GM19328 (cell line): ENCODE results near the gene CRKL.
"Not testable (repeated sequence)": the region's sequence is repeated elsewhere in the genome, so short reads cannot be mapped to it uniquely, and the experiment has no call there.

ENCODE experiments used
- ATAC-seq: cut with Tn5 transposase; IDR thresholded peaks from one replicate; pipeline ENCODE4 v1.9.1; 2021; ENCODE audit warnings: mild to moderate bottlenecking, moderate library complexity; ENCODE audit not compliant: unreplicated experiment

Gene CRKL

GRCh38 chr22:20933910-20934309 is 16.7 kb downstream of the CRKL start:
- ATAC-seq, result no peak

- ATAC-seq, result not testable (repeated sequence)
These were observed 17.8 kb downstream of the CRKL start for GRCh38 chr22:20935049-20935448.

GRCh38 chr22:20935780-20936539 is 18.8 kb downstream of the CRKL start:
- not testable (repeated sequence) for ATAC-seq

DNA sequence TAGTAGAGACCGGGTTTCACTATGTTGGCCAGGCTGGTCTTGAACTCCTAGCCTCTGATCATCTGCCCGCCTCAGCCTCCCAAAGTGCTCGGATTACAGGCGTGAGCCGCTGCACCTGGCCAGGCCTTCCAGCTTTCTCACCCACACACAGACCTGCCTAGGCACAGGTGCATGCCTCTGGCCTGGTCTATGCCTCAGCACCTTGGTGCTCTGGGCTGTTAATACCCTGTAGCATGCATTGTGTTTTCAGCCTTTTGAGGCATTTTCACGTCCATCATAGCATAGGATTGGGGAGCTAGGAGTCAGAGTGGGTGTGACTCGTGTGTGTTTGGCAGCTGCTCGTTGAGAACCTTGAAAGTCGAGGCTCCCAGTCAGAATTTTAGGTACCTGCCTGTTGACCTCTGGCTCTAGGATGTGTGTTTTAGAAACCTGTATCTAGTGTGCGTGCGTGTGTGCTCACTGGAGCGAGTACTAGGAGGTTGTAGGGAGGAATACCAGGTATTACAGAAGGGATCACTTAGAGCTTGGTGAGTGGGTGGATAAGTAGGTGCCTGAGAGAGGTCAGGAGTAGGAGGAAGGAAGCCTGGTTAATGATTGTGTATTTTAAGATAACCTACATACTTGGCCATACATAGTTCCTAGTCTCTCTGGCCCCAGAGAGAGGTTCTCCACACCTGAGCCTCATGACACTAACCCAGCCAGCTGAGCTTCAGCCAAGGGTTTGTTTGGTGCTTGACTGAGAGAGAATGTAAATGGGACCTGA is 20.0 kb downstream of the CRKL start:
- no peak for ATAC-seq

GRCh38 chr22:20937794-20938671 is 20.8 kb downstream of the CRKL start:
- ATAC-seq, result no peak

- ATAC-seq, result not testable (repeated sequence)
These were observed 22.4 kb downstream of the CRKL start for GRCh38 chr22:20939457-20940185.

DNA sequence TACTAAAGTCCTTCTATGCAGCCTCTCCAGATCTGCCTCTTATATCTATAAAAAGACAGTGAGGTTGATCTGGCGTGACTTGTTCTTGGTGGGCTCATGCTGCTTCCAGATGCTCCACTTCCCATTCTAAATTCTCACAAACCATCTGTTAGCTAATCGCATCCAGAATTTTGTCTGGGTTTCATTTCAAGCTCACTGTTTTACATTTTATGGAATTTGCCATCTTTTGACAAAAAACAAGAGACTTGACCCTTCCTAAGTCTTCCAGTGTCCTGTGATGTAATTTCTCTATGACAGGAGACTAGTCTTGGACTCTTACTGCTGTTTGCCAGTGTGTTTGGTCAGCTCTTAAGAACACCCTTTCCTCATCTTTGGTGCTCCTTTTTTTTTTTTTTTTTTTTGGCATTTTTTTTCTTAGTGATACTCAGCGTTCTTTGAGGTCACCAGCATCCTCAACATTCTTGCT is 23.0 kb downstream of the CRKL start:
- no peak for ATAC-seq

- no peak for ATAC-seq
These were observed 23.7 kb downstream of the CRKL start for GRCh38 chr22:20940904-20941385.

DNA sequence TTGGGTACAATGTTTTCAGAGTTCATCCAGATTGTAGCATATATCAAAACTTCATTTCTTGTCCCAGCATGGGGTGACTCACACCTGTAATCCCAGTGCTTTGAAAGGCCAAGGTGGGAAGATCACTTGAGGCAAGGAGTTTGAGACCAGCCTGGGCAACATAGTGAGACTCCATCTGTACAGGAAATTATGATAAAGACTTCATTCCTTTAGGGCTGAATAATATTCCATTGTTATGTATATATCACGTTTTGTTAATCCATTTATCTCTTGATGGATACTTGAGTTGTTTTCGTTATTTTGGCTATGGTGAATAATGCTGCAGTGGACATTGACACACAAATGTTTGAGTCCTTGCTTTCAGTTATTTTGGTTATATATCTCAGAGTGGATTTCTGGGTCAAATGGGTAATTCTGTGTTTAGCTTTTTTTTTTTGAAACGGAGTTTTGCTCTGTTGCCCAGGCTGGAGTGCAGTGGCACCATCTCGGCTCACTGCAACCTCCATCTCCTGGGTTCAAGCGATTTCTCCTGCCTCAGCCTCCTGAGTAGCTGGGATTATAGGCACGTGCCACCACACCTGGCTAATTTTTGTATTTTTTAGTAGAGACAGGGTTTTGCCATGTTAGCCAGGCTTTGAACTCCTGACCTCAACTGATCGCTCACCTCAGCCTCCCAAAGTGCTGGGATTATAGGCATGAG is 25.1 kb downstream of the CRKL start:
- not testable (repeated sequence) for ATAC-seq

DNA sequence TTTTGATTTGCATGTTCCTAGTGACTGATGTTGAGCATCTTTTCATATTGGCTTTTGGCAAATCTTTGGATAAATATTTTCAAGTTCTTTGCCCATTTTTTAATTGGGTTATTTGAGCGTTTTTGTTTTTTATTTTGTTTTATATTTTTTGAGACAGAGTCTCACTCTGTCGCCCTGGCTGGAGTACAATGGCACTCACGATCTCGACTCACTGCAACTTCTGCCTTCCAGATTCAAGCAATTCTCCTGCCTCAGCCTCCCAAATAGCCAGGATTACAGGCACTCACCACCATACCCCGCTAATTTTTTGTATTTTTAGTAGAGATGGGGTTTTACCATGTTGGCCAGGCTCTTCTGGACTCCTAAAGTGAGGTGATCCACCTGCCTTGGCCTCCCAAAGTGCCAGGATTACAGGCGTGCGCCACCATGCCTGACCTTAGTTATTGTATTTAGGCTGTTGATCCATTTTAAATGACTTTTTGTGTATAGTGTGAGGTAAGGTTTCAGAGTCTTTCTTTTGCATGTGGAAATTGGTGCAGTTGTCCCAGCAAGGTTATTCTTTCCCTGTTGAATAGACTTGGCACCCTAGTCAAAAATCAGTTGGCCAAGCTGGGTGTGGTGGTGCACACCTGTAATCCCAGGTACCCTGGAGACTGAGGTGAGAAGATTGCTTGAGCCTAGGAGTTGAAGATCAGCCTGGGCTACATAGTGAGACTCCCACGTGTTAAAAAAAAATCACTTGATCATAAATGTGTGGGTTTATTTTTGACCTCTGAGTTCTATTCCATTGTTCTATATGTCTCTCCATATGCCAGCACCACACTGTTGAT is 26.1 kb downstream of the CRKL start:
- no peak for ATAC-seq

- ATAC-seq, result no peak
These were observed 26.8 kb downstream of the CRKL start for GRCh38 chr22:20944042-20944441.

DNA sequence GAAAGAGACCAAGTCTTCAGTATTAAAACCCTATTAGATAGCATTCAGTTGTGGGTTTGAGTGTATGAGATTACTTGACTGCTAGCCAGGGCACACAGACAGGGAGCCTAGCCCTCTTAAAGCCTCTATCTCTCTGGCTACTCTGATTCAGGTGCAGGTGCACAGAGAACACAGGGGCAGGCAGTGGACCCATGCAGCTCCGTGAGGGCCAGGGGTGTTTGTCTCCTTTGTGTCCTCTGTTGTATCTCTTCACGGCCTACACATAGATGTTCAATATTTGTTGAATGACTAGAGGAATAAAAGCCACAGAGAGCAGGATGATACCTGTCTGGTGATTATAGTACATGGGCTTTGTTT is 28.3 kb downstream of the CRKL start:
- no peak for ATAC-seq

- no peak for ATAC-seq
These were observed 29.1 kb downstream of the CRKL start for GRCh38 chr22:20946080-20946986.

DNA sequence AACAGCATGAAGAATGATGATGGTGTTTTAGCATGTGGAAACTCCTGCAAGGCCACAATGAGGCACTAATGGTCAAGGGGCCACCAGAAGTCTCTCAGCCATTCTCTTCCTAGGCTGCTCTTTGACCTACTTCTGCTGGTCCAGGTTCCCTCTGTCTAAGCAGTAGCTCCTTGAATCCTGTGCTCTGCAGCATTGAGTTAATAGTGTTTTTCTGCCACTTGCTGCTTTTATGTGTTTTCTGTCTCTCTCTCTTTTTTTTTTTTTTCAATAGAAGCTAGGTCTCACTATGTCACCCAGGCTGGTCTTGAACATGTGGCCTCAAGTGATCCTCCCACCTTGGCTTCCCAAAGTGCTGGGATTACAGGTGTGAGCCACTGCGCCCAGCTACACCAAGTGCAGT is 29.8 kb downstream of the CRKL start:
- no peak for ATAC-seq

- ATAC-seq, result no peak
These were observed 31.2 kb downstream of the CRKL start for GRCh38 chr22:20948450-20948849.

- no peak for ATAC-seq
These were observed 31.8 kb downstream of the CRKL start for GRCh38 chr22:20948989-20949388.

GRCh38 chr22:20949698-20950183 is 32.5 kb downstream of the CRKL start:
- ATAC-seq, result no peak
